Measurements from ENCODE around the gene RNF5.

The RNF5 gene

DNA sequence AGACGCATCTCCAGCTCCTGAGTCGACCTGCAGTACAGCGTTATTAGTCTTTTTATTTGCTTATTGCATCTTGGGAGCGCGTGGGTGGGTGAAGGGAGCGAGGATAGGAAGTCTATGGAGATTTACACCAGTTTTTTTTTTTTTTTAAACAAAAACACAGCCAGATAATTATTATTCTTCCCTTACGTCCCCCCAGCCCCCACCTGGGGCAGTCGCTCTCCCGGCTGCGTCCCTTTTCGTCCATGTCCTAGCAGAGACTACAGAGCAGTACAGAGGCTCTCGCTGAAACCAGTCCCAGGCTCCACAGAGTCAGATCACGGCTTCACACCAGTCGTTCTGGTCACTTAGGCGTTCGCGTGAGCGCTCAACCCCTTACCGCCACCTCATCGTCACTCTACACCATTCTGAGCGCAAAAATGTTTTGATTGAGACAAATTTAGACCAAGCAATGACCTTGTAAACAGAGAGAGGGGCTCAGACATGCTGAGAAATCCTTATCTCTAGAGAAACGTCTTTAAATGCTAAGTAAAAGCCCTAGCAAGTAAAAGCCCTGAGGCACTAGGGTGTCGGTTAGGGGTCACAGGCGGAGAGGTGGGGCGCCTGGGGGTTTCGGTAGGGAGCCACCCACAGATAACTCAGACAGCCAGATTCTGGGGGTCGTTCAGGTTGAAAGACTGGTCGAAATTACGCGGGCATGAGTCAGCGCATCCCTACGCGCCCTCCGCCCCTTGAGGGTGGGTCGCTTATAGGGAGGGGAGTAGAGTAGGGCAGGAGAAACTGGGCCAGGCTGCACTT lies 25.2 kb upstream of the RNF5 start (continued):
- TF ChIP-seq ZNF837 (tag by site-specific recombination; IDR thresholded peaks at IDR 0.05) (no peak), KLF1 (tag by site-specific recombination; IDR thresholded peaks at IDR 0.05) (no peak; the same call in 1 of the 2 replicates), HOXD13 (CRISPR knock-in tag; IDR thresholded peaks at IDR 0.05; ENCODE audit: borderline replicate concordance) (peak; percentile 52; the same call in 1 of the 2 replicates), ZNF843 (tag by site-specific recombination; IDR thresholded peaks at IDR 0.05) (peak; percentile 50; the same call in 1 of the 2 replicates), ZNF121 (tag by site-specific recombination; IDR thresholded peaks at IDR 0.05) (no peak), ZNF76 (tag by site-specific recombination; IDR thresholded peaks at IDR 0.05; ENCODE audit: borderline replicate concordance, low read depth) (no peak), ZNF335 (tag by site-specific recombination; conservative IDR thresholded peaks at IDR 0.05) (peak; percentile 33), ZNF341 (tag by site-specific recombination; IDR thresholded peaks at IDR 0.05; ENCODE audit: low read depth) (0 out of 2 replicates have a peak, but pooled peaks have one; percentile 11), ZNF521 (tag by site-specific recombination; IDR thresholded peaks at IDR 0.05) (no peak), ZNF747 (tag by site-specific recombination; IDR thresholded peaks at IDR 0.05) (no peak), ZNF214 (tag by site-specific recombination; IDR thresholded peaks at IDR 0.05; ENCODE audit: borderline replicate concordance) (no peak), ZNF138 (tag by site-specific recombination; IDR thresholded peaks at IDR 0.05; ENCODE audit: borderline replicate concordance) (no peak), SP7 (tag by site-specific recombination; IDR thresholded peaks at IDR 0.05) (peak; percentile 30; the same call in 1 of the 2 replicates), ZXDB (tag by site-specific recombination; IDR thresholded peaks at IDR 0.05) (peak; percentile 6; the same call in 1 of the 2 replicates), KLF10 (tag by site-specific recombination; IDR thresholded peaks at IDR 0.05) (peak; percentile 21; the same call in 1 of the 2 replicates), ZNF561 (tag by site-specific recombination; IDR thresholded peaks at IDR 0.05; ENCODE audit: borderline replicate concordance) (no peak), ZBTB17 (tag by site-specific recombination; IDR thresholded peaks at IDR 0.05) (peak; percentile 80), ZNF473 (tag by site-specific recombination; IDR thresholded peaks at IDR 0.05) (no peak), ZNF664 (tag by site-specific recombination; IDR thresholded peaks at IDR 0.05) (no peak)
- TF ChIP-seq, protein P1, sequence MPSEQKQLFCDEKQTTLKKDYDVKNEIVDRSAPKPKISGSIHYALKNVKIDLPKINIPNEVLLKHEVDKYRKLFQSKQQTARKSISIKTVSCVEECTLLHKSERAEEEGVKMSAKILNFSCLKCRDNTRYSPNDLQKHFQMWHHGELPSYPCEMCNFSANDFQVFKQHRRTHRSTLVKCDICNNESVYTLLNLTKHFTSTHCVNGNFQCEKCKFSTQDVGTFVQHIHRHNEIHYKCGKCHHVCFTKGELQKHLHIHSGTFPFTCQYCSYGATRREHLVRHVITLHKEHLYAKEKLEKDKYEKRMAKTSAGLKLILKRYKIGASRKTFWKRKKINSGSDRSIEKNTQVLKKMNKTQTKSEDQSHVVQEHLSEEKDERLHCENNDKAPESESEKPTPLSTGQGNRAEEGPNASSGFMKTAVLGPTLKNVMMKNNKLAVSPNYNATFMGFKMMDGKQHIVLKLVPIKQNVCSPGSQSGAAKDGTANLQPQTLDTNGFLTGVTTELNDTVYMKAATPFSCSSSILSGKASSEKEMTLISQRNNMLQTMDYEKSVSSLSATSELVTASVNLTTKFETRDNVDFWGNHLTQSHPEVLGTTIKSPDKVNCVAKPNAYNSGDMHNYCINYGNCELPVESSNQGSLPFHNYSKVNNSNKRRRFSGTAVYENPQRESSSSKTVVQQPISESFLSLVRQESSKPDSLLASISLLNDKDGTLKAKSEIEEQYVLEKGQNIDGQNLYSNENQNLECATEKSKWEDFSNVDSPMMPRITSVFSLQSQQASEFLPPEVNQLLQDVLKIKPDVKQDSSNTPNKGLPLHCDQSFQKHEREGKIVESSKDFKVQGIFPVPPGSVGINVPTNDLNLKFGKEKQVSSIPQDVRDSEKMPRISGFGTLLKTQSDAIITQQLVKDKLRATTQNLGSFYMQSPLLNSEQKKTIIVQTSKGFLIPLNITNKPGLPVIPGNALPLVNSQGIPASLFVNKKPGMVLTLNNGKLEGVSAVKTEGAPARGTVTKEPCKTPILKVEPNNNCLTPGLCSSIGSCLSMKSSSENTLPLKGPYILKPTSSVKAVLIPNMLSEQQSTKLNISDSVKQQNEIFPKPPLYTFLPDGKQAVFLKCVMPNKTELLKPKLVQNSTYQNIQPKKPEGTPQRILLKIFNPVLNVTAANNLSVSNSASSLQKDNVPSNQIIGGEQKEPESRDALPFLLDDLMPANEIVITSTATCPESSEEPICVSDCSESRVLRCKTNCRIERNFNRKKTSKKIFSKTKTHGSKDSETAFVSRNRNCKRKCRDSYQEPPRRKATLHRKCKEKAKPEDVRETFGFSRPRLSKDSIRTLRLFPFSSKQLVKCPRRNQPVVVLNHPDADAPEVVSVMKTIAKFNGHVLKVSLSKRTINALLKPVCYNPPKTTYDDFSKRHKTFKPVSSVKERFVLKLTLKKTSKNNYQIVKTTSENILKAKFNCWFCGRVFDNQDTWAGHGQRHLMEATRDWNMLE (tag by site-specific recombination; conservative IDR thresholded peaks at IDR 0.05; ENCODE audit: low read depth), result no peak

DNA sequence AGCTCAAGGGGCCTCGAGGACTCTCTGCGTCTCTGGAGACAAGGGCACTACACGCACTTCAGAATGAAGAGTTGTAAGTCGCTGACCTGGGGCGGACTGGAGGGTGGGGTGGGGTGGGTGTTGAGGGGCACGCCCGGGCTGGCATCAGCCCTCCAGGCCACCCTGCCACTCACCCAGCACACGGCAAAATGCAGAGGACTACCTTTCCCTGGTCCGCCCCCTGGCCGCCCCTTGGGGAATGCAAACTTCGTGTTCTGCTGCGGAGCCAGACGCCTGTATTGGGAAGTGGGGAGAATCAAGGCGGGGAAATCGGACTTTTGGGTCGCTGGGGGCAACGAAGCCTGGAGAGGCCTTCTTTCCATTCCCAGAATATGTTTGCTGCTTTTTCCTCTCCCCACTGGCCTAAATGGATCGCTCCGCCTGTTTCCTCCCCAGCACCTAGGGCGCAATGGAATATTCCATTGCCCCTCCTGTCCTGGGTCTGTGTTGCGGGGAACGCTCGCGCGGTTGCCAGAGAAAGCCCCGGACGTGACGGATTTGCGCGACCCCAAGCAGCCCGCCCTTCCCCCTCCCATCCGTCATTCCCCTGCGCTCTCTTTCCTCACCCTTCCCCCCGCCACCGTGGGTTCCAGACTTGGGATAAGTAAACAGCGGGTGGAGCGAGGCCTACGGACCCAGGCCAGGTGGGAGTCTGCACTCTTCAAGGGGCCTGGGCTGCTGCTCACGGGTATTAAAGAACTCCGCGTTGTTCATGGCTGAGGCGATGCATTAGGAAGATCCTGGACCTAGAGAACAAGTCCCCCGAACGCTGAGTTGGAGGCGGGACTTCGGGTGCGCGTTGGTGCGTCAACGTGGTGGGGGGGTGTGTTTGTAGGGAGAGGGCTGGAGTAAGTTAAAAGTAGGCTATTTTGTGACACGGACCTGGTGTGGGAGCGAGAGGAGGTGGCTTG lies 24.4 kb upstream of the RNF5 start, which contains the start of gene PPT2:
Gene PPT2 (plus strand): TSS at position 578 of the 950 bp plus-strand sequence. CDS start 454 bp downstream, outside the sequence.
- Histone ChIP-seq H3K36me3 (ENCODE audit: control insufficient read depth in 2 of 2, insufficient read depth in 1 of 2, low read length in 2 of 2) (peaks cover 22 to 37% of the 10 kb centered on the region in 2 experiments), H3K9me3 (ENCODE audit: control insufficient read depth, insufficient read depth, low read depth, low read length) (no peaks in the 10 kb centered on the region), H3K4me1 (ENCODE audit: control insufficient read depth, insufficient read depth, low read length) (peaks cover 7% of the 10 kb centered on the region; the same call in 1 of the 2 replicates), H3K4me3 (ENCODE audit: low read depth, low read length) (peak within 1 kb of the TSS; percentile 66), H3K27ac (ENCODE audit: extremely low read depth, low read depth, low read length) (peak within 1 kb of the TSS; percentile 80)
- ChIA-PET POLR2A (interaction anchor here (0.6 to 3.4 kb wide), 14 partner anchors 9 to 817 kb away, joined by 3 to 38 read pairs (median 6); partner anchors contain the start of genes AGPAT1, ATF6B, DDX39B and FKBPL), CTCF (interaction anchor here (0.6 to 1.3 kb wide), 8 partner anchors 15 to 1223 kb away, joined by 3 to 21 read pairs (median 6); partner anchors contain the start of genes ATF6B and FKBPL)
- TF ChIP-seq ZNF324 (tag by site-specific recombination; IDR thresholded peaks at IDR 0.05) (peak; percentile 50; the same call in 1 of the 2 replicates), ZNF660 (tag by site-specific recombination; IDR thresholded peaks at IDR 0.05) (peak; percentile 41; the same call in 1 of the 2 replicates), ZBTB17 (tag by site-specific recombination; IDR thresholded peaks at IDR 0.05) (peak; percentile 92)
- TF ChIP-seq, protein P2, sequence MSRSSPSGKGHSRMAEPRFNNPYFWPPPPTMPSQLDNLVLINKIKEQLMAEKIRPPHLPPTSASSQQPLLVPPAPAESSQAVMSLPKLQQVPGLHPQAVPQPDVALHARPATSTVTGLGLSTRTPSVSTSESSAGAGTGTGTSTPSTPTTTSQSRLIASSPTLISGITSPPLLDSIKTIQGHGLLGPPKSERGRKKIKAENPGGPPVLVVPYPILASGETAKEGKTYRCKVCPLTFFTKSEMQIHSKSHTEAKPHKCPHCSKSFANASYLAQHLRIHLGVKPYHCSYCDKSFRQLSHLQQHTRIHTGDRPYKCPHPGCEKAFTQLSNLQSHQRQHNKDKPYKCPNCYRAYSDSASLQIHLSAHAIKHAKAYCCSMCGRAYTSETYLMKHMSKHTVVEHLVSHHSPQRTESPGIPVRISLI (tag by site-specific recombination; IDR thresholded peaks at IDR 0.05), result no peak

Data from HEK293 (cell line).